HEK293T (cell line): ENCODE measurements around the gene MET.

Experiments
- CTCF ChIA-PET: fragments of 350-600 bp; formaldehyde crosslinking; extraction: SDS; loops from one replicate; lab custom pipeline; 2021; ENCODE audit warnings: antibody characterized with exemption, inconsistent platforms; lab: Yijun Ruan, JAX
- POLR2A ChIA-PET: fragments of 350-600 bp; formaldehyde crosslinking; extraction: SDS; loops from one replicate; lab custom pipeline; 2020; ENCODE audit warnings: antibody characterized with exemption, inconsistent platforms; lab: Yijun Ruan, JAX
- DNase-seq: peaks from one replicate; pipeline ENCODE4 v3.0.0; 2012; ENCODE audit warnings: mixed read lengths; ENCODE audit errors: extremely low spot score
- ARNT ChIP-seq: fragments of 450-650 bp; IDR thresholded peaks from 2 replicates; pipeline ENCODE4 v1.6.1; 2017; ENCODE audit warnings: mild to moderate bottlenecking
- BHLHE40 ChIP-seq: fragments of 450-650 bp; IDR thresholded peaks from 2 replicates; pipeline ENCODE4 v1.6.1; 2016; ENCODE audit warnings: mild to moderate bottlenecking, moderate library complexity, borderline replicate concordance
- CTBP1 ChIP-seq: fragments of 450-650 bp; IDR thresholded peaks from 2 replicates; pipeline ENCODE4 v1.6.1; 2016; ENCODE audit warnings: borderline replicate concordance
- ELF4 ChIP-seq: fragments of 450-650 bp; IDR thresholded peaks from 2 replicates; pipeline ENCODE4 v1.6.1; 2017; ENCODE audit warnings: antibody characterized with exemption
- FOXA1 ChIP-seq: fragments of 450-650 bp; IDR thresholded peaks from 2 replicates; pipeline ENCODE4 v1.6.1; 2016; ENCODE audit warnings: mild to moderate bottlenecking
- FOXK2 ChIP-seq: fragments of 450-650 bp; IDR thresholded peaks from 2 replicates; pipeline ENCODE4 v1.6.1; 2016; ENCODE audit warnings: mild to moderate bottlenecking
- FOXM1 ChIP-seq: fragments of 450-650 bp; IDR thresholded peaks from 2 replicates; pipeline ENCODE4 v1.6.1; 2017; ENCODE audit warnings: mild to moderate bottlenecking, borderline replicate concordance
- HDGF ChIP-seq: fragments of 450-650 bp; IDR thresholded peaks from 2 replicates; pipeline ENCODE4 v1.6.1; 2017; ENCODE audit warnings: antibody characterized with exemption, borderline replicate concordance
- L3MBTL2 ChIP-seq: fragments of 450-650 bp; conservative IDR thresholded peaks from 2 replicates; pipeline ENCODE4 v1.6.1; 2016; ENCODE audit warnings: mild to moderate bottlenecking
- LEF1 ChIP-seq: fragments of 450-650 bp; IDR thresholded peaks from 2 replicates; pipeline ENCODE4 v1.6.1; 2017; ENCODE audit warnings: mild to moderate bottlenecking, borderline replicate concordance
- NFRKB ChIP-seq: fragments of 450-650 bp; IDR thresholded peaks from 2 replicates; pipeline ENCODE4 v1.6.1; 2016; ENCODE audit warnings: mild to moderate bottlenecking, moderate library complexity
- PKNOX1 ChIP-seq: fragments of 450-650 bp; IDR thresholded peaks from 2 replicates; pipeline ENCODE4 v1.6.1; 2016
- SP1 ChIP-seq: fragments of 450-650 bp; IDR thresholded peaks from 2 replicates; pipeline ENCODE4 v1.6.1; 2017
- SUZ12 ChIP-seq: fragments of 450-650 bp; IDR thresholded peaks from 2 replicates; pipeline ENCODE4 v1.6.1; 2016; ENCODE audit warnings: mild to moderate bottlenecking
- TARDBP ChIP-seq: fragments of 450-650 bp; IDR thresholded peaks from 2 replicates; pipeline ENCODE4 v1.6.1; 2016
- ZNF384 ChIP-seq: fragments of 450-650 bp; IDR thresholded peaks from 2 replicates; pipeline ENCODE4 v1.6.1; 2016

Gene MET

GRCh38 chr7:116689790-116690259 is 17.8 kb downstream of the MET start:
- ChIA-PET CTCF (no interaction called here), POLR2A (no interaction called here)
- DNase-seq: no peak
- TF ChIP-seq LEF1 (no peak), ELF4 (no peak), BHLHE40 (no peak), SUZ12 (no peak), CTBP1 (no peak), TARDBP (no peak), ZNF384 (no peak), ARNT (no peak), L3MBTL2 (no peak), FOXM1 (no peak)

DNA sequence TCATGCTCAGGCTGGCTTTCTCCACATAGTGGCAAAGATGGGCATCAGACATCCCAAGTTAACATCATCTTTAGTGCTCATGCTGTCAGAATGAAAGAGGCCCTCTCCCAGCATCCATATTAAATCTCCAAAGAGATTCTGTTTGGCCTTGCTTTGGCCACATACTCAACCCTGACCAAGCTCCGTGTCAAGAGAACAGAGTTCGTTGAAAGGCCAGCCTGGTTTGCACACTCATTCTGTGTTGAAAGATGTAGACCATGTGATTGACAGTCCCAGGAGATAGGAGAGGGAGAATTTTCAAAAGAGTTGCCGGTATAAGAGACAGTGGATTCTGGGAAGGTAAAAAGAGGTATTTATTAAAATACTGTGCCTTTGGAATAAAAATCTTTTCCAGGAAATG is 19.7 kb downstream of the MET start:
- ChIA-PET CTCF (no interaction called here), POLR2A (no interaction called here)
- no peak for DNase-seq
- TF ChIP-seq L3MBTL2: no peak
- no peak for TF ChIP-seq ZNF384
- TF ChIP-seq SUZ12: no peak
- TF ChIP-seq PKNOX1: 0 out of 2 replicates have a peak, but pooled peaks have one; percentile 12
- TF ChIP-seq FOXM1: no peak

- TF ChIP-seq CTBP1 (no peak), LEF1 (no peak), FOXM1 (no peak), BHLHE40 (no peak), HDGF (no peak), FOXA1 (no peak), SUZ12 (no peak), PKNOX1 (no peak), TARDBP (no peak)
- ChIA-PET CTCF (no interaction called here), POLR2A (no interaction called here)
- no peak for DNase-seq
Observed at GRCh38 chr7:116692401-116693308, 20.7 kb downstream of the MET start.

- no peak for DNase-seq
- TF ChIP-seq ELF4: no peak
- no peak for TF ChIP-seq FOXM1
- no peak for TF ChIP-seq NFRKB
- no peak for TF ChIP-seq PKNOX1
- no peak for TF ChIP-seq ZNF384
- TF ChIP-seq SP1: no peak
- TF ChIP-seq SUZ12: no peak
- TF ChIP-seq HDGF: no peak
- TF ChIP-seq FOXA1: no peak
- TF ChIP-seq TARDBP: no peak
- CTCF ChIA-PET: no interaction called here
- POLR2A ChIA-PET: no interaction called here
Observed at GRCh38 chr7:116696707-116697106, 24.7 kb downstream of the MET start.

DNA sequence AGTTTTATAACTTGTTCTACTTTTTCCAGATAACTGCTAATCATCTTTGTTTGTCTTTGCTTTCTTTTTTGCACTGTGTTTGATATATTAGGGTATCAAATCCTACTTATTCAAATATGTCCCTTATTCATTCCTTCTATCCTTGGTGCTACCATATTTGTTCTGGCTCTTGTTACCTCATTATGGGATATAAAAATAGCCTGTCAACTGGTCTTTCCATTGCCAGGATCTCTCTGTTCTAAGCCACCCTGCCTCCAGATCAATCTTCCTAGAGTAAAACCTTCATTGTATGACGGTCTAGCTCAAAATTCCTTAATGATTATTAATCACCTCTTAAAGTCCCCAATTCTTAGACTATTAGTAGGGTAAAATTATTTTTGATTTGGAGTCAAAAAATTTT is 25.2 kb downstream of the MET start:
- no peak for DNase-seq
- ChIA-PET POLR2A (no interaction called here), CTCF (no interaction called here)
- TF ChIP-seq TARDBP (no peak), ARNT (no peak), FOXM1 (no peak), PKNOX1 (no peak), CTBP1 (no peak), NFRKB (no peak), ELF4 (no peak), BHLHE40 (no peak), SP1 (no peak), FOXK2 (no peak)

GRCh38 chr7:116697761-116698160 is 25.8 kb downstream of the MET start:
- TF ChIP-seq ELF4: no peak
- TF ChIP-seq HDGF: no peak
- TF ChIP-seq FOXK2: no peak
- TF ChIP-seq PKNOX1: no peak
- no peak for TF ChIP-seq SUZ12
- TF ChIP-seq L3MBTL2: no peak
- TF ChIP-seq CTBP1: no peak
- TF ChIP-seq ARNT: no peak
- no peak for TF ChIP-seq FOXM1
- TF ChIP-seq SP1: no peak
- no peak for TF ChIP-seq FOXA1
- no peak for TF ChIP-seq ZNF384
- TF ChIP-seq BHLHE40: no peak
- no peak for TF ChIP-seq NFRKB
- TF ChIP-seq TARDBP: no peak
- no peak for TF ChIP-seq LEF1
- CTCF ChIA-PET: no interaction called here
- no peak for DNase-seq
- POLR2A ChIA-PET: no interaction called here
